CD4-positive, alpha-beta T cell (primary cell): ENCODE results near the gene NR3C1. TPM values are rescaled to one million over a fixed set of nuclear protein-coding genes. Genes with fewer than 3 reads are reported as not detected.
A peak's percentile ranks its signal among the peaks of the same experiment; 100 is the strongest.

Experiments used
- ATAC-seq: fragments of 200-7000 bp; cut with Tn5 transposase; one replicate; pipeline ENCODE4 v1.10.0; 2022; ENCODE audit warnings: mild to moderate bottlenecking; ENCODE audit not compliant: poor library complexity
- CTCF ChIA-PET: fragments of 350-600 bp; sonication (Branson Sonifier 250); formaldehyde crosslinking; loops from one replicate; lab custom pipeline; 2021; ENCODE audit warnings: antibody characterized with exemption, inconsistent platforms; lab: Charles Lee
- POLR2A ChIA-PET: fragments of 350-600 bp; sonication (Branson Sonifier 250); formaldehyde crosslinking; loops from one replicate; lab custom pipeline; 2021; ENCODE audit warnings: antibody characterized with exemption, inconsistent platforms; lab: Charles Lee
- DNase-seq, 14 experiments: peaks; one replicate each; pipeline ENCODE4 v3.0.0-alpha.2; 2013 to 2020; ENCODE audit warnings: mixed read lengths in 2 of 14
- H3K27ac ChIP-seq, 2 donors: one replicate each; pipeline versions ENCODE4 v1.5.1 to v1.7.0; 2013; ENCODE audit warnings: low read length in 2 of 2, low read depth in 1 of 2, mild to moderate bottlenecking in 1 of 2
- H3K27me3 ChIP-seq, 2 experiments: 1 replicate in 1 of 2; 2 replicates in 1 of 2; pipeline versions ENCODE4 v1.6.1 to v1.7.0; 2013; ENCODE audit warnings: low read length in 2 of 2, control low read depth in 1 of 2, mild to moderate bottlenecking in 1 of 2, moderate library complexity in 1 of 2; ENCODE audit not compliant: insufficient read depth in 2 of 2, control insufficient read depth in 1 of 2
- H3K36me3 ChIP-seq: one replicate; pipeline ENCODE4 v1.6.1; 2013; ENCODE audit warnings: low read length, control low read depth; ENCODE audit not compliant: insufficient read depth
- H3K4me1 ChIP-seq: one replicate; pipeline ENCODE4 v1.6.1; 2013; ENCODE audit warnings: low read length, control low read depth; ENCODE audit not compliant: insufficient read depth
- H3K4me3 ChIP-seq: one replicate; pipeline ENCODE4 v1.5.1; 2013; ENCODE audit warnings: mild to moderate bottlenecking, low read length, moderate library complexity
- H3K9me3 ChIP-seq, 2 experiments: 1 replicate in 1 of 2; 2 replicates in 1 of 2; pipeline versions ENCODE4 v1.6.1 to v1.7.0; 2013; ENCODE audit warnings: low read length in 2 of 2, mild to moderate bottlenecking in 2 of 2, control low read depth in 1 of 2, moderate library complexity in 1 of 2; ENCODE audit not compliant: control insufficient read depth in 1 of 2, insufficient read depth in 1 of 2
- H3K27ac Mint-ChIP-seq: one replicate; pipeline ENCODE4 v1.8.0; 2020; ENCODE audit warnings: mixed read lengths
- H3K27me3 Mint-ChIP-seq: one replicate; pipeline ENCODE4 v1.8.0; 2021; ENCODE audit warnings: mixed read lengths
- H3K36me3 Mint-ChIP-seq: one replicate; pipeline ENCODE4 v1.8.0; 2021; ENCODE audit warnings: low read depth, mixed read lengths
- H3K4me1 Mint-ChIP-seq: one replicate; pipeline ENCODE4 v1.8.0; 2021; ENCODE audit warnings: low read depth, mixed read lengths
- H3K4me3 Mint-ChIP-seq: one replicate; pipeline ENCODE4 v1.8.0; 2020; ENCODE audit warnings: mild to moderate bottlenecking, mixed read lengths
- H3K9me3 Mint-ChIP-seq: one replicate; pipeline ENCODE4 v1.8.0; 2020; ENCODE audit warnings: mixed read lengths
- CTCF ChIP-seq: fragments of 200-600 bp; IDR thresholded peaks from one replicate; pipeline ENCODE4 v1.8.0; 2022; ENCODE audit warnings: antibody characterized with exemption, mild to moderate bottlenecking
- intact Hi-C, 2 experiments: fragments of 100-400 bp; cut with DNase I in 1 of 2; cut with micrococcal nuclease in 1 of 2; formaldehyde crosslinking; loops; one replicate each; pipeline versions ENCODE4 v1.15.1 to v1.9.0; 2023 to 2025; cut with DNase I, micrococcal nuclease
- total RNA-seq, 174 experiments: library from RNA in 2 of 174; stranded (reverse) in 2 of 174; gene quantifications; one replicate each; pipeline ENCODE4 v1.2.3 and lab custom pipeline; 2021 to 2026

The NR3C1 gene
- total RNA-seq, 2 experiments from 2014 or later = 168 to 191 TPM

- DNase-seq = no peak
- Histone ChIP-seq H3K9me3 (no peaks in the 10 kb centered on the region), H3K36me3 (no peaks in the 10 kb centered on the region), H3K27ac (no peak overlapping the region), H3K27me3 (no peaks in the 10 kb centered on the region), H3K4me1 (peaks cover 18% of the 10 kb centered on the region), H3K4me3 (no peak overlapping the region)
- ATAC-seq = no peak
- no peaks in the 10 kb centered on the region for H3K9me3 Mint-ChIP-seq
- H3K36me3 Mint-ChIP-seq = peaks cover 17% of the 10 kb centered on the region
- no peaks in the 10 kb centered on the region for H3K27me3 Mint-ChIP-seq
- peaks cover 93% of the 10 kb centered on the region for H3K4me1 Mint-ChIP-seq
- no peak for TF ChIP-seq CTCF
- intact Hi-C loops = no loop called here
- peak overlapping the region; percentile 82 for H3K27ac Mint-ChIP-seq
- ChIA-PET POLR2A (interaction anchor here (0.6 to 2.9 kb wide), 3 partner anchors 9 to 47 kb away, joined by 3 to 22 read pairs (median 5); partner anchors contain the start of gene NR3C1), CTCF (interaction anchor here (0.8 to 1.6 kb wide), 2 partner anchors 47 to 78 kb away, joined by 3 to 7 read pairs; partner anchors contain the start of gene NR3C1)
- H3K4me3 Mint-ChIP-seq = no peak overlapping the region
Measured at GRCh38 chr5:143356855-143357583, 46.5 kb downstream of the NR3C1 start.

DNA sequence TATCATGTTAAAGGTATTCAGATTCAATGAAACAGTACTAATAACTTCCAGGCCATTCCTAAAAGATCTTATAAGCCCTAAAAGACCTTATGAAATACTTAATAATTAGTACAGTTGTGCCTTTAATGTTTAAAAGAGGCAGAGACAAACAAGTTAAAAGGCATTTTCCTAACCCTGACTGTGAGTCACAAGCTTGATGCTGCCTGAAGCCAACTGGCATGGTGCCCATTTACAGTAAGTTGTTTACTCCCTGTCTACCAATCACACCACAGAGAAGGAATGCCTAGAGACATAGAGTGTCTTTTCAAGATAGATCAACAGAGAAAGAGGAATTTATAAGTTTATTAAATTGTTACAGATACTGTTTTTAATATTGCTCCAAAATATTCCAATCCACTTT lies 47.8 kb downstream of the NR3C1 start:
- peaks cover 85% of the 10 kb centered on the region for H3K4me1 Mint-ChIP-seq
- H3K9me3 Mint-ChIP-seq = no peaks in the 10 kb centered on the region
- POLR2A ChIA-PET = interaction anchor here (1.5 to 2.9 kb wide), 2 partner anchors 26 to 48 kb away, joined by 5 to 22 read pairs; partner anchors contain the start of gene NR3C1

GRCh38 chr5:143354025-143354424 lies 49.5 kb downstream of the NR3C1 start:
- Histone ChIP-seq H3K36me3 (no peaks in the 10 kb centered on the region), H3K27me3 (no peaks in the 10 kb centered on the region), H3K4me3 (peak overlapping the region; percentile 35), H3K4me1 (peaks cover 25% of the 10 kb centered on the region), H3K9me3 (no peaks in the 10 kb centered on the region), H3K27ac (peak overlapping the region in 1 of 2 donors; percentile 1)
- H3K9me3 Mint-ChIP-seq = no peaks in the 10 kb centered on the region
- ATAC-seq (no peak), DNase-seq (peak in 3 of 14 experiments; percentile 19 to 53 (median 27))
- POLR2A ChIA-PET = interaction anchor here (1.1 to 1.9 kb wide), 5 partner anchors 16 to 352 kb away, joined by 3 to 20 read pairs (median 5); partner anchors contain the start of gene NR3C1
- H3K27ac Mint-ChIP-seq = peak overlapping the region; percentile 82
- H3K27me3 Mint-ChIP-seq = no peaks in the 10 kb centered on the region
- CTCF ChIA-PET = interaction anchor here (1.1 to 1.5 kb wide), 3 partner anchors 51 to 132 kb away, joined by 3 to 4 read pairs (median 4); no protein-coding TSS in a partner anchor
- peaks cover 72% of the 10 kb centered on the region for H3K4me1 Mint-ChIP-seq
- H3K36me3 Mint-ChIP-seq = peaks cover 12% of the 10 kb centered on the region
- intact Hi-C loops = loop anchor here (5.0 kb wide), 1 partner anchor 48 kb away; the partner anchor contains the start of gene NR3C1 (in 2 of the 2)
- peak overlapping the region; percentile 90 for H3K4me3 Mint-ChIP-seq
- TF ChIP-seq CTCF = no peak

More for the DNA sequence above, 47.8 kb downstream of the NR3C1 start:
- no peak overlapping the region for H3K27ac ChIP-seq
- no peak overlapping the region for H3K4me3 ChIP-seq
- TF ChIP-seq CTCF = no peak
- peaks cover 19% of the 10 kb centered on the region for H3K4me1 ChIP-seq
- H3K36me3 ChIP-seq = no peaks in the 10 kb centered on the region
- Mint-ChIP-seq H3K27me3 (no peaks in the 10 kb centered on the region), H3K27ac (peak overlapping the region; percentile 82), H3K36me3 (peaks cover 12% of the 10 kb centered on the region), H3K4me3 (peak overlapping the region; percentile 54)
- peak; percentile 91 for ATAC-seq
- DNase-seq = peak; percentile 40 to 89 (median 63)
- CTCF ChIA-PET = interaction anchor here (1.6 kb wide), 1 partner anchor 48 kb away, joined by 7 read pairs; the partner anchor contains the start of gene NR3C1
- H3K9me3 ChIP-seq = no peaks in the 10 kb centered on the region
- no peaks in the 10 kb centered on the region for H3K27me3 ChIP-seq
- intact Hi-C loops = no loop called here
